ENCODE measurements around the gene ACTN1.

DNA sequence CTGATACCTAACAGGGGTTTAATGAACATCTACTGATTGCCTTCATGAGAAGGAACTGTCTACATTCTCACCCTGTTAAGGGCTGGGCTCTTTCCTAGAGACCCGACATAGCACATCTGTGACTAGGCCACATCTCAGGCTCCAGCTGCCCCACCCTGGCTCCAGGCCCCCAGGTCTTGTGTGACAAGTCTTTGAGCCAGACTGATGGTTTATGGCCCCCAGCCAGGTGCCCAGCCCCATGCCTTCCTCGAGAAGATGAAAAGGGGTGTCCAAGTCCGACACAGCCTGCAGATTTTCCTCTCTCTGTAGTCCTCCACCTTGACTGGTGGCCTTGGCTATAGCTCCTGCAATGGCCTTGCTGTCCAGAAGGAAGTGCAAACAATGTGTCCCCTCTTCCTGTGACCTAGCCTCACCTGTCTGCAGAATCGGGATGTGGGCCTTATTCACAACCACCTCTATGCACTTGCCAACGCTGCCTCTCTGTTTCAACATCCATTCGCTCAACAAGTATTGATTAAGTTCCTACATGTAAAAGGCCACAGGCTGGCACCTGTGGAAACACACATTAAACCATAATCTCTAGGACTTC lies 4.2 kb downstream of the ACTN1 start:
- no peak for TF ChIP-seq POLR2A (IDR thresholded peaks at IDR 0.05)
- TF ChIP-seq, protein P1, sequence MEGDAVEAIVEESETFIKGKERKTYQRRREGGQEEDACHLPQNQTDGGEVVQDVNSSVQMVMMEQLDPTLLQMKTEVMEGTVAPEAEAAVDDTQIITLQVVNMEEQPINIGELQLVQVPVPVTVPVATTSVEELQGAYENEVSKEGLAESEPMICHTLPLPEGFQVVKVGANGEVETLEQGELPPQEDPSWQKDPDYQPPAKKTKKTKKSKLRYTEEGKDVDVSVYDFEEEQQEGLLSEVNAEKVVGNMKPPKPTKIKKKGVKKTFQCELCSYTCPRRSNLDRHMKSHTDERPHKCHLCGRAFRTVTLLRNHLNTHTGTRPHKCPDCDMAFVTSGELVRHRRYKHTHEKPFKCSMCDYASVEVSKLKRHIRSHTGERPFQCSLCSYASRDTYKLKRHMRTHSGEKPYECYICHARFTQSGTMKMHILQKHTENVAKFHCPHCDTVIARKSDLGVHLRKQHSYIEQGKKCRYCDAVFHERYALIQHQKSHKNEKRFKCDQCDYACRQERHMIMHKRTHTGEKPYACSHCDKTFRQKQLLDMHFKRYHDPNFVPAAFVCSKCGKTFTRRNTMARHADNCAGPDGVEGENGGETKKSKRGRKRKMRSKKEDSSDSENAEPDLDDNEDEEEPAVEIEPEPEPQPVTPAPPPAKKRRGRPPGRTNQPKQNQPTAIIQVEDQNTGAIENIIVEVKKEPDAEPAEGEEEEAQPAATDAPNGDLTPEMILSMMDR (IDR thresholded peaks at IDR 0.05) = no peak

All from esophagus squamous epithelium (tissue), 4 donors.